ENCODE data around the gene HACL1. TPM values are rescaled to one million over a fixed set of nuclear protein-coding genes. Genes with fewer than 3 reads are reported as not detected.

HACL1 gene
- total RNA-seq, 1 donor from 2014 or later: 8.1 TPM

DNA sequence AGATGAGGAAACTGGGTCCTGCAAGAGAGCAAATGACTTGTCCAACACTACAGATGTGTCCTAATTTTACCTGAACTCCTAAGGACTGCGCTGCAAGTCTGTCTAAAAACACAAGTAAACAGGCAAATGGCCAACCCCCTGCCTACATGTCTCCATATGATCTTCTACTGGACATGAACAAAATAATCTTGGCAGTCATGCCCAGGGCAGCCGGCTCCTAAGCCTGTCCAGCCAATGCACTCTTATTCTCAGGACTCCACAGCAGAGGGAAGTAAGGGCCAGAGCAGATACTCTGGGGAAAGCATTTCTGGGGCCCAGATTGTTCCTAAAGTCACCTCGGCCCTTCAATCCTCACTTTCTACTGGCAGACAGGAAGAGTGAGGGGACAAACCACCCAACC is 90.2 kb downstream of the HACL1 start:
- no peak for DNase-seq (ENCODE audit: extremely low spot score in 2 of 2)
- Histone ChIP-seq H3K36me3 (no peaks in the 10 kb centered on the region), H3K27me3 (no peaks in the 10 kb centered on the region), H3K4me3 (no peak overlapping the region), H3K9me3 (no peaks in the 10 kb centered on the region), H3K27ac (no peak overlapping the region), H3K4me1 (peaks cover 5% of the 10 kb centered on the region)
- no peak for TF ChIP-seq POLR2AphosphoS5 (IDR thresholded peaks at IDR 0.05; ENCODE audit: insufficient read depth in 1 of 2, low read depth in 1 of 2)
- TF ChIP-seq, protein P1, sequence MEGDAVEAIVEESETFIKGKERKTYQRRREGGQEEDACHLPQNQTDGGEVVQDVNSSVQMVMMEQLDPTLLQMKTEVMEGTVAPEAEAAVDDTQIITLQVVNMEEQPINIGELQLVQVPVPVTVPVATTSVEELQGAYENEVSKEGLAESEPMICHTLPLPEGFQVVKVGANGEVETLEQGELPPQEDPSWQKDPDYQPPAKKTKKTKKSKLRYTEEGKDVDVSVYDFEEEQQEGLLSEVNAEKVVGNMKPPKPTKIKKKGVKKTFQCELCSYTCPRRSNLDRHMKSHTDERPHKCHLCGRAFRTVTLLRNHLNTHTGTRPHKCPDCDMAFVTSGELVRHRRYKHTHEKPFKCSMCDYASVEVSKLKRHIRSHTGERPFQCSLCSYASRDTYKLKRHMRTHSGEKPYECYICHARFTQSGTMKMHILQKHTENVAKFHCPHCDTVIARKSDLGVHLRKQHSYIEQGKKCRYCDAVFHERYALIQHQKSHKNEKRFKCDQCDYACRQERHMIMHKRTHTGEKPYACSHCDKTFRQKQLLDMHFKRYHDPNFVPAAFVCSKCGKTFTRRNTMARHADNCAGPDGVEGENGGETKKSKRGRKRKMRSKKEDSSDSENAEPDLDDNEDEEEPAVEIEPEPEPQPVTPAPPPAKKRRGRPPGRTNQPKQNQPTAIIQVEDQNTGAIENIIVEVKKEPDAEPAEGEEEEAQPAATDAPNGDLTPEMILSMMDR (IDR thresholded peaks at IDR 0.05): no peak
- no peak for TF ChIP-seq POLR2A (IDR thresholded peaks at IDR 0.05)
- intact Hi-C loops (cut with DNase I): loop anchor here (5.0 kb wide), 1 partner anchor 59 kb away; no protein-coding TSS in a partner anchor

Other genes starting within 250 kb of the HACL1 start
- gene METTL6, start 174.0 kb downstream of the HACL1 start, total RNA-seq: 13.8 TPM
- 15.7 TPM for gene EAF1, start 174.0 kb downstream of the HACL1 start, total RNA-seq
- 12.8 TPM for gene COLQ, start 79.9 kb downstream of the HACL1 start, total RNA-seq
- 10.6 TPM for gene BTD, start 176 bp upstream of the HACL1 start, total RNA-seq
- gene ANKRD28, start 196.4 kb upstream of the HACL1 start, total RNA-seq: 48.6 TPM